ENCODE results near the gene NEK7. TPM values are rescaled to one million over a fixed set of nuclear protein-coding genes. Genes with fewer than 3 reads are reported as not detected.

NEK7 gene
- polyA plus RNA-seq, 1 donor from 2014 or later = 3.3 TPM

DNA sequence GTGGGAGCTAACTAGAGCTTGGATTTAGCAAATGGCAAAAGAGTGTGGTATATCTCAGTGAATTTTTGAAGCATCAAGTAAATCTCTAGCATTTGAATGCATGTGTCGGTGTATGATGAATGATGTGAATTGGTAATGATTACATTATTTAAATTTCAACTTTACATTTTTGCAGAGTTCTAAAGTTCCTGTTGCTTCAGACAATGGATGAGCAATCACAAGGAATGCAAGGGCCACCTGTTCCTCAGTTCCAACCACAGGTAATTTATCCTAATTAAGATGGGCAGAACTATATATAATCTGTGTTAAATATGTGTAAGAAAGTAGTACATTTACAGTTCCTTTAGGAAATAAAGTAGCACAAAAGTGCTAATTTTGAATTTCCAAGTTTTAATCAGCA is 75.6 kb downstream of the NEK7 start:
- Histone ChIP-seq H3K36me3 (ENCODE audit: insufficient read depth, low read length) (no peaks in the 10 kb centered on the region), H4K20me1 (ENCODE audit: insufficient read depth) (no peaks in the 10 kb centered on the region), H3K9ac (ENCODE audit: low read length) (no peak overlapping the region), H3K27me3 (ENCODE audit: insufficient read depth, low read depth, low read length) (no peaks in the 10 kb centered on the region), H3F3A (ENCODE audit: insufficient read depth, low read length, poor library complexity, severe bottlenecking) (no peaks in the 10 kb centered on the region), H3K27ac (ENCODE audit: low read length) (no peak overlapping the region), H3K4me2 (ENCODE audit: low read length) (no peak overlapping the region), H3K79me2 (replicated peaks; ENCODE audit: insufficient read depth, low read length) (no peaks in the 10 kb centered on the region), H2AFZ (ENCODE audit: low read depth, low read length) (no peak overlapping the region), H3K4me3 (ENCODE audit: low read length) (no peak overlapping the region), H3K9me2 (ENCODE audit: insufficient read depth, low read length) (no peaks in the 10 kb centered on the region), H3K9me3 (ENCODE audit: low read length) (no peaks in the 10 kb centered on the region)
- TF ChIP-seq, protein P1, sequence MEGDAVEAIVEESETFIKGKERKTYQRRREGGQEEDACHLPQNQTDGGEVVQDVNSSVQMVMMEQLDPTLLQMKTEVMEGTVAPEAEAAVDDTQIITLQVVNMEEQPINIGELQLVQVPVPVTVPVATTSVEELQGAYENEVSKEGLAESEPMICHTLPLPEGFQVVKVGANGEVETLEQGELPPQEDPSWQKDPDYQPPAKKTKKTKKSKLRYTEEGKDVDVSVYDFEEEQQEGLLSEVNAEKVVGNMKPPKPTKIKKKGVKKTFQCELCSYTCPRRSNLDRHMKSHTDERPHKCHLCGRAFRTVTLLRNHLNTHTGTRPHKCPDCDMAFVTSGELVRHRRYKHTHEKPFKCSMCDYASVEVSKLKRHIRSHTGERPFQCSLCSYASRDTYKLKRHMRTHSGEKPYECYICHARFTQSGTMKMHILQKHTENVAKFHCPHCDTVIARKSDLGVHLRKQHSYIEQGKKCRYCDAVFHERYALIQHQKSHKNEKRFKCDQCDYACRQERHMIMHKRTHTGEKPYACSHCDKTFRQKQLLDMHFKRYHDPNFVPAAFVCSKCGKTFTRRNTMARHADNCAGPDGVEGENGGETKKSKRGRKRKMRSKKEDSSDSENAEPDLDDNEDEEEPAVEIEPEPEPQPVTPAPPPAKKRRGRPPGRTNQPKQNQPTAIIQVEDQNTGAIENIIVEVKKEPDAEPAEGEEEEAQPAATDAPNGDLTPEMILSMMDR (IDR thresholded peaks at IDR 0.05; ENCODE audit: poor library complexity, severe bottlenecking) = no peak
- TF ChIP-seq RAD21 (conservative IDR thresholded peaks at IDR 0.05) (no peak), EZH2 (IDR thresholded peaks at IDR 0.05; ENCODE audit: borderline replicate concordance, insufficient read depth, low read length, poor library complexity, severe bottlenecking) (no peak), TAF1 (IDR thresholded peaks at IDR 0.05; ENCODE audit: low read depth) (no peak), POLR2AphosphoS5 (IDR thresholded peaks at IDR 0.05) (no peak), SMC3 (conservative IDR thresholded peaks at IDR 0.05; ENCODE audit: poor library complexity) (no peak), EP300 (conservative IDR thresholded peaks at IDR 0.05; ENCODE audit: poor library complexity, severe bottlenecking) (no peak), MXI1 (conservative IDR thresholded peaks at IDR 0.05; ENCODE audit: poor library complexity, severe bottlenecking) (no peak)
- TF ChIP-seq, protein P2, sequence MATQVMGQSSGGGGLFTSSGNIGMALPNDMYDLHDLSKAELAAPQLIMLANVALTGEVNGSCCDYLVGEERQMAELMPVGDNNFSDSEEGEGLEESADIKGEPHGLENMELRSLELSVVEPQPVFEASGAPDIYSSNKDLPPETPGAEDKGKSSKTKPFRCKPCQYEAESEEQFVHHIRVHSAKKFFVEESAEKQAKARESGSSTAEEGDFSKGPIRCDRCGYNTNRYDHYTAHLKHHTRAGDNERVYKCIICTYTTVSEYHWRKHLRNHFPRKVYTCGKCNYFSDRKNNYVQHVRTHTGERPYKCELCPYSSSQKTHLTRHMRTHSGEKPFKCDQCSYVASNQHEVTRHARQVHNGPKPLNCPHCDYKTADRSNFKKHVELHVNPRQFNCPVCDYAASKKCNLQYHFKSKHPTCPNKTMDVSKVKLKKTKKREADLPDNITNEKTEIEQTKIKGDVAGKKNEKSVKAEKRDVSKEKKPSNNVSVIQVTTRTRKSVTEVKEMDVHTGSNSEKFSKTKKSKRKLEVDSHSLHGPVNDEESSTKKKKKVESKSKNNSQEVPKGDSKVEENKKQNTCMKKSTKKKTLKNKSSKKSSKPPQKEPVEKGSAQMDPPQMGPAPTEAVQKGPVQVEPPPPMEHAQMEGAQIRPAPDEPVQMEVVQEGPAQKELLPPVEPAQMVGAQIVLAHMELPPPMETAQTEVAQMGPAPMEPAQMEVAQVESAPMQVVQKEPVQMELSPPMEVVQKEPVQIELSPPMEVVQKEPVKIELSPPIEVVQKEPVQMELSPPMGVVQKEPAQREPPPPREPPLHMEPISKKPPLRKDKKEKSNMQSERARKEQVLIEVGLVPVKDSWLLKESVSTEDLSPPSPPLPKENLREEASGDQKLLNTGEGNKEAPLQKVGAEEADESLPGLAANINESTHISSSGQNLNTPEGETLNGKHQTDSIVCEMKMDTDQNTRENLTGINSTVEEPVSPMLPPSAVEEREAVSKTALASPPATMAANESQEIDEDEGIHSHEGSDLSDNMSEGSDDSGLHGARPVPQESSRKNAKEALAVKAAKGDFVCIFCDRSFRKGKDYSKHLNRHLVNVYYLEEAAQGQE (IDR thresholded peaks at IDR 0.05; ENCODE audit: borderline replicate concordance) = no peak

DNA sequence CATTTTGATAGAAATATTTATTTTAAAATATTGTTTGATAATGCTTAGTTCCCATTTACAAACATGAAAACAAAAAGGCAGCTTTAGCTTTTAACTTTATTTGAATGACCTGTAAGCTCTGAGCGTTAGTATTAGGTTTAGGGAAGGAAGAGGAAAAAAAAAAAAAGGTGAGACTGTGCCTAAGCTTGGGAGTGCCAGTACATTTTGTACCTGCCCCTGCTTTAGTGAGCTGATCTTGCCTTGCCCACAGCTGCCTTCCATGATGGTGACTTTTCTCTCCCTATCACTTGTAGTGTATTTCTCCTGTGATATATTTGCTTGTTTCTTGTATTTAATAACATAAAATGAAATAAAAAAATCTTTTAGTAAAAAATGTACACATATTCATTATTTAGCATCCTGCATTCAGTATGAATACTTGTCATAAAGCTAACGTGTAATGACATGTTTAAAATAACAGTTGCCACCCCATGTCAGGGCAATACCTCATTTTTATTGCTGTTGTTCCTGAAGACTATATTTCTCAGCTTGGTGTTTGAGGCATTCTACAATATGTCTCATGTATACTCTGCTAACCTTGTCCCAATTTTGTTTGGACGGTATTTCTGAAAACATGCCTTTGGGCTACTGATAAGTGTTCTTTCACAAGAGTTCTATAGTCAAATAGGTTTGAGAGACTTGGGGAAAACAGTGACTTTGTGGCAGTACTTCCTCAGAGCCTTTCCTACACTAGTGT is 76.3 kb downstream of the NEK7 start:
- H3K9me3 ChIP-seq (ENCODE audit: low read length) = no peaks in the 10 kb centered on the region
- H3K4me3 ChIP-seq (ENCODE audit: low read length) = no peak overlapping the region
- H3F3A ChIP-seq (ENCODE audit: insufficient read depth, low read length, poor library complexity, severe bottlenecking) = no peaks in the 10 kb centered on the region
- no peak overlapping the region for H3K27ac ChIP-seq (ENCODE audit: low read length)
- no peaks in the 10 kb centered on the region for H3K9me2 ChIP-seq (ENCODE audit: insufficient read depth, low read length)
- no peak overlapping the region for H3K4me2 ChIP-seq (ENCODE audit: low read length)
- H3K9ac ChIP-seq (ENCODE audit: low read length) = no peak overlapping the region
- no peaks in the 10 kb centered on the region for H3K36me3 ChIP-seq (ENCODE audit: insufficient read depth, low read length)
- TF ChIP-seq TAF1 (IDR thresholded peaks at IDR 0.05; ENCODE audit: low read depth) = no peak
- TF ChIP-seq, protein P2 (IDR thresholded peaks at IDR 0.05; ENCODE audit: borderline replicate concordance) = no peak
- TF ChIP-seq EP300 (conservative IDR thresholded peaks at IDR 0.05; ENCODE audit: poor library complexity, severe bottlenecking) = no peak
- TF ChIP-seq EZH2 (IDR thresholded peaks at IDR 0.05; ENCODE audit: borderline replicate concordance, insufficient read depth, low read length, poor library complexity, severe bottlenecking) = no peak
- TF ChIP-seq RAD21 (conservative IDR thresholded peaks at IDR 0.05) = no peak
- TF ChIP-seq, protein P1 (IDR thresholded peaks at IDR 0.05; ENCODE audit: poor library complexity, severe bottlenecking) = no peak
- no peak for TF ChIP-seq MXI1 (conservative IDR thresholded peaks at IDR 0.05; ENCODE audit: poor library complexity, severe bottlenecking)
- no peak for TF ChIP-seq SMC3 (conservative IDR thresholded peaks at IDR 0.05; ENCODE audit: poor library complexity)
- TF ChIP-seq POLR2AphosphoS5 (IDR thresholded peaks at IDR 0.05) = no peak
- H2AFZ ChIP-seq (ENCODE audit: low read depth, low read length) = no peak overlapping the region
- H3K79me2 ChIP-seq (replicated peaks; ENCODE audit: insufficient read depth, low read length) = no peaks in the 10 kb centered on the region
- H3K27me3 ChIP-seq (ENCODE audit: insufficient read depth, low read depth, low read length) = no peaks in the 10 kb centered on the region
- no peaks in the 10 kb centered on the region for H4K20me1 ChIP-seq (ENCODE audit: insufficient read depth)

All from neural cell (in vitro differentiated cells).